ENCODE data around the gene ZNF385D.

Gene ZNF385D

DNA sequence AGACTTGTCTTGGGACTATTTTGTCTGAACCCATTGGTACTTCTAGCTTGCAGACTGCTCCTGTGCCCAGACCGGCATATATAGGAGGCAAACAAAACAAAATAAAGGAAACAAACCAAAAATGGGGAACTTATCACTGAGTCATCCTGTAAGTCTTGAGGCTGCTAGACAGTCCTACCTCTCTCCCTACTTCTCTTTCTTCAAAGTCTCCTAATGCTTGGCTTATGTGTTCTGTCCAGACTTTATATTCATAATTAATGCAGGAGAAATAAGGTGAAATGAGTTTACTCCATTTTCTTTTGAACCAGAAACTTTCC is 266.2 kb downstream of the ZNF385D start:
- H3K4me3 ChIP-seq (ENCODE audit: low read length): no peak overlapping the region
- DNase-seq (ENCODE audit: low read depth): no peak
- TF ChIP-seq, protein P1, sequence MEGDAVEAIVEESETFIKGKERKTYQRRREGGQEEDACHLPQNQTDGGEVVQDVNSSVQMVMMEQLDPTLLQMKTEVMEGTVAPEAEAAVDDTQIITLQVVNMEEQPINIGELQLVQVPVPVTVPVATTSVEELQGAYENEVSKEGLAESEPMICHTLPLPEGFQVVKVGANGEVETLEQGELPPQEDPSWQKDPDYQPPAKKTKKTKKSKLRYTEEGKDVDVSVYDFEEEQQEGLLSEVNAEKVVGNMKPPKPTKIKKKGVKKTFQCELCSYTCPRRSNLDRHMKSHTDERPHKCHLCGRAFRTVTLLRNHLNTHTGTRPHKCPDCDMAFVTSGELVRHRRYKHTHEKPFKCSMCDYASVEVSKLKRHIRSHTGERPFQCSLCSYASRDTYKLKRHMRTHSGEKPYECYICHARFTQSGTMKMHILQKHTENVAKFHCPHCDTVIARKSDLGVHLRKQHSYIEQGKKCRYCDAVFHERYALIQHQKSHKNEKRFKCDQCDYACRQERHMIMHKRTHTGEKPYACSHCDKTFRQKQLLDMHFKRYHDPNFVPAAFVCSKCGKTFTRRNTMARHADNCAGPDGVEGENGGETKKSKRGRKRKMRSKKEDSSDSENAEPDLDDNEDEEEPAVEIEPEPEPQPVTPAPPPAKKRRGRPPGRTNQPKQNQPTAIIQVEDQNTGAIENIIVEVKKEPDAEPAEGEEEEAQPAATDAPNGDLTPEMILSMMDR (conservative IDR thresholded peaks at IDR 0.05; ENCODE audit: low read length): no peak

DNA sequence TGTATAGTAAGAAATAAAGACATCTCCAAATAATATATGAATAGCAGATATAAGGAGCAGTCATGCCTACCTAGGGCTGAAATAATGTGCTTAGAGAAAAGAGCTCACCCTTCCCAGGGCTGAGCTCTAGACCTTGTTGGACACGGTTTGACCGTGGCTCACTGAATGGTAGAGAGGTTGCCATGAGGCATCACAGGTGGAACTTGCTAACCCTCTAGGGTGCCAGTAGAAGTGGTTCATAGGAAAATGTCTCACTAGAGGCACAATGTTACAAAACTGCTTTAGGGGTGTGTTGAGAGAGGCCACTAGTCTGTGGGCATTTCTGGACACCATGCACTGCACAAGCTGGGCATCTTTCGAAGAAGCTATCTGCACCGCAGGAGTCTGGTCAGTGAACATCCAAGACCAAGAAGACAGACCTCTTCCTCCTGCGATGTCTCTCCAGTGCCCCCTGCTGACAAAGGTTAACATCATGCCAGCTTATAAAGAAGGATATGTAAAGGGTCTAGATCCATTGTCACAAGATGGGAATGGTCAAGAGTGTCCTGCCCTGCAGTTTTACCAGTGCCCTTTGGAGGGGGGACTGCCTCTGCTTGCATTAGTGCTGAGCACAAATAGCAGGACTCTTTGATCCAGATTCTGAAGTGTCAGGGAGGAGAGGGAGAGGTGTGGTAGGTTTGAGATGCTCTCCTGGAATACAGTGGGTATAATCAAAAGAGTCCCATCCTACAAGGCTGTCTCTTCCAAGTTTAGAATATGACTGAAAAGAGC is 266.8 kb downstream of the ZNF385D start:
- H3K4me3 ChIP-seq (ENCODE audit: low read length): no peak overlapping the region
- peak; percentile 80 for DNase-seq (ENCODE audit: low read depth)
- TF ChIP-seq, protein P1 (conservative IDR thresholded peaks at IDR 0.05; ENCODE audit: low read length): peak; percentile 87

GRCh38 chr3:21481991-21482390 is 269.0 kb downstream of the ZNF385D start:
- DNase-seq (ENCODE audit: low read depth): no peak
- TF ChIP-seq, protein P1 (conservative IDR thresholded peaks at IDR 0.05; ENCODE audit: low read length): no peak

DNA sequence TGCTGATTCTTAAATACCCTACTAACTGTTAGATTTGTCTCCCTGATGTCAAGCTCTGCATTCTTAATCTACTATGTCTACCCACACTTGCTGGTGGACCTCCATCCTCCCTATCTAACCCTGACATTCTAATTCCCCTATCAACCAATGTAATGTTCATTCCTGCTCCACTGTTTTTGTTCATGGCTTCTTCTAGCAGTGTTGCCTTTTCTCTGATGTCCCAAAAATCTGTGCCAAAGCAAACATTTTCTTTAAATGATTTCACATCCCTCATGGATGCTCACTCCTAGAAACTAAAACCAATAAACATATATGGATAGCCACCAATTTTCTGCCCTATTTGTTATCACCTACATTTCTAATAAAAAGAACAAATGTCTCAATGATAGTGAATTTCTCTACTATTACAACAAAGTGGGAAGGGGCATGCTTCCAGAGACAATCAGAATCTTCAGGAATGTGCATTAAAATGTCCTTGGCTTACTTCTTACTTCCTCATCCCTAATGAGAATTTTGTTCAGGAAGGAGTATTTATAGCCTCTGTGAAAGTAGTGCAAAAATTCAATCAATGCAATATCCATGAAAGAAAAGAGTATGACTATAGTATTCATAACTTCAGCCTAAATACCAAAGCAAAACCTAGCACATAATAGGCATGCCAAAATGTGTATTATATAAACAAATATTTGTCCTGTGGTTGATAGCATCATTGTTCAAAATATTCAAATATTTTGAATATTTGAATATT is 273.3 kb downstream of the ZNF385D start:
- peak; percentile 93 for DNase-seq (ENCODE audit: low read depth)
- TF ChIP-seq, protein P1 (conservative IDR thresholded peaks at IDR 0.05; ENCODE audit: low read length): no peak
- no peak overlapping the region for H3K4me3 ChIP-seq (ENCODE audit: low read length)

More at GRCh38 chr3:21481991-21482390, 269.0 kb downstream of the ZNF385D start:
- no peak overlapping the region for H3K4me3 ChIP-seq (ENCODE audit: low read length)

GRCh38 chr3:21466476-21466875 is 284.5 kb downstream of the ZNF385D start:
- TF ChIP-seq, protein P1 (conservative IDR thresholded peaks at IDR 0.05; ENCODE audit: low read length): no peak
- peak; percentile 49 for DNase-seq (ENCODE audit: low read depth)

GRCh38 chr3:21464746-21465145 is 286.3 kb downstream of the ZNF385D start:
- TF ChIP-seq, protein P1 (conservative IDR thresholded peaks at IDR 0.05; ENCODE audit: low read length): no peak
- DNase-seq (ENCODE audit: low read depth): no peak
- no peak overlapping the region for H3K4me3 ChIP-seq (ENCODE audit: low read length)

More at GRCh38 chr3:21466476-21466875, 284.5 kb downstream of the ZNF385D start:
- no peak overlapping the region for H3K4me3 ChIP-seq (ENCODE audit: low read length)

GRCh38 chr3:21463319-21463718 is 287.7 kb downstream of the ZNF385D start:
- TF ChIP-seq, protein P1 (conservative IDR thresholded peaks at IDR 0.05; ENCODE audit: low read length): no peak
- DNase-seq (ENCODE audit: low read depth): no peak
- no peak overlapping the region for H3K4me3 ChIP-seq (ENCODE audit: low read length)

Data from AG10803 (cell line).